GM12878 (cell line): ENCODE data around the gene TRIM47. TPM values are rescaled to one million over a fixed set of nuclear protein-coding genes. Genes with fewer than 3 reads are reported as not detected.

ENCODE experiments used
- BACH1 ChIP-seq: fragments of 450-650 bp; IDR thresholded peaks from 2 replicates; pipeline ENCODE4 v1.6.1; 2017; ENCODE audit warnings: mild to moderate bottlenecking, borderline replicate concordance
- BCL3 ChIP-seq: IDR thresholded peaks from 2 replicates; pipeline ENCODE4 v1.6.1; 2011; ENCODE audit warnings: borderline replicate concordance, low read depth, mild to moderate bottlenecking, moderate library complexity, low read length; ENCODE audit not compliant: insufficient read depth, poor library complexity, severe bottlenecking
- BHLHE40 ChIP-seq, 2 experiments: fragments of 450-650 bp in 1 of 2; IDR thresholded peaks; 2 replicates each; pipeline ENCODE4 v1.6.1; 2011 to 2017; ENCODE audit warnings: low read depth in 2 of 2, borderline replicate concordance in 1 of 2, improper control_type of control experiment in 1 of 2, low read length in 1 of 2, mild to moderate bottlenecking in 1 of 2
- CHD1 ChIP-seq: IDR thresholded peaks from 2 replicates; pipeline ENCODE4 v1.6.1; 2012; ENCODE audit warnings: low read depth, low read length, improper control_type of control experiment
- FOS ChIP-seq: IDR thresholded peaks from 3 replicates; pipeline ENCODE4 v1.6.1; 2011; ENCODE audit warnings: borderline replicate concordance; ENCODE audit not compliant: insufficient read length; ENCODE audit errors: extremely low read depth
- GATAD2B ChIP-seq: fragments of 450-650 bp; conservative IDR thresholded peaks from 2 replicates; pipeline ENCODE4 v1.6.1; 2017; ENCODE audit warnings: low read depth, mild to moderate bottlenecking, moderate library complexity
- MAX ChIP-seq: IDR thresholded peaks from 2 replicates; pipeline ENCODE4 v1.6.1; 2012; ENCODE audit warnings: low read depth, low read length, improper control_type of control experiment
- NR2F1 ChIP-seq: fragments of 450-650 bp; conservative IDR thresholded peaks from 2 replicates; pipeline ENCODE4 v1.6.1; 2017; ENCODE audit warnings: mild to moderate bottlenecking
- PAX8 ChIP-seq: fragments of 450-650 bp; IDR thresholded peaks from 2 replicates; pipeline ENCODE4 v1.6.1; 2017; ENCODE audit warnings: mild to moderate bottlenecking, moderate library complexity
- POU2F2 ChIP-seq: IDR thresholded peaks from 3 replicates; pipeline ENCODE4 v1.6.1; 2011; ENCODE audit warnings: low read depth, mild to moderate bottlenecking, low read length, borderline replicate concordance
- RFX5 ChIP-seq: IDR thresholded peaks from 2 replicates; pipeline ENCODE4 v1.6.1; 2011; ENCODE audit warnings: low read depth, low read length, improper control_type of control experiment
- RUNX3 ChIP-seq: IDR thresholded peaks from 2 replicates; pipeline ENCODE4 v1.6.1; 2012; ENCODE audit warnings: low read length, inconsistent platforms
- SIX5 ChIP-seq: IDR thresholded peaks from 2 replicates; pipeline ENCODE4 v1.6.1; 2011; ENCODE audit warnings: mild to moderate bottlenecking, low read depth, low read length, moderate library complexity; ENCODE audit not compliant: severe bottlenecking
- SREBF1 ChIP-seq: IDR thresholded peaks from 2 replicates; pipeline ENCODE4 v1.6.1; 2012; ENCODE audit warnings: mild to moderate bottlenecking, low read length
- STAT1 ChIP-seq: fragments of 450-650 bp; conservative IDR thresholded peaks from 2 replicates; pipeline ENCODE4 v1.6.1; 2014; ENCODE audit warnings: antibody characterized with exemption, mild to moderate bottlenecking
- SUPT20H ChIP-seq: IDR thresholded peaks from 2 replicates; pipeline ENCODE4 v1.6.1; 2011; ENCODE audit warnings: low read depth, mild to moderate bottlenecking, low read length, moderate library complexity, borderline replicate concordance; ENCODE audit not compliant: control insufficient read depth
- TCF7 ChIP-seq: IDR thresholded peaks from 2 replicates; pipeline ENCODE4 v1.6.1; 2014; ENCODE audit warnings: antibody characterized with exemption, borderline replicate concordance
- ZNF384 ChIP-seq: IDR thresholded peaks from 2 replicates; pipeline ENCODE4 v1.6.1; 2012; ENCODE audit warnings: low read depth, mild to moderate bottlenecking, low read length, improper control_type of control experiment, borderline replicate concordance
- polyA plus RNA-seq, 11 experiments: library from polyadenylated mRNA; depleted of rRNA in 4 of 11; unstranded in 6 of 11; stranded (reverse) in 5 of 11; fragments of >200 nt; fragmentation: Nextera tagmentation in 4 of 11; fragmentation: Illumina TruSeq in 1 of 11; extraction: Ambion mirVana in 4 of 11; extraction: Trizol in 1 of 11; gene quantifications; 1 replicate in 1 of 11; 2 replicates in 10 of 11; pipeline versions ENCODE4 v1.2.1 to v1.2.3, GENCODE V29; 2011 to 2016; ENCODE audit warnings: inconsistent platforms in 2 of 11, missing spikeins in 2 of 11, low read depth in 1 of 11
- total RNA-seq, 4 experiments: library from RNA; depleted of rRNA in 3 of 4; stranded (reverse); fragments of >200 nt in 3 of 4; fragmentation: Illumina TruSeq in 1 of 4; extraction: Trizol in 1 of 4; gene quantifications; 2 replicates each; pipeline versions ENCODE4 v1.2.1 to v1.2.3, GENCODE V29; 2013 to 2021
- TF ChIP-seq, protein P1 (sequence below): fragments of 450-650 bp; formaldehyde crosslinking; IDR thresholded peaks from 2 replicates; pipeline ENCODE4 v1.4.0; 2022; ENCODE audit warnings: mild to moderate bottlenecking, moderate library complexity
- TF ChIP-seq, protein P2 (sequence below): fragments of 450-650 bp; IDR thresholded peaks from 2 replicates; pipeline ENCODE4 v1.6.1; 2017; ENCODE audit warnings: mild to moderate bottlenecking, low read depth, inconsistent platforms; ENCODE audit not compliant: poor library complexity, severe bottlenecking
- TF ChIP-seq, protein P3 (sequence below): fragments of 450-650 bp; IDR thresholded peaks from 2 replicates; pipeline ENCODE4 v1.6.1; 2017; ENCODE audit warnings: low read depth, mild to moderate bottlenecking, moderate library complexity

The TRIM47 gene
- total and polyA plus RNA-seq, 10 of the 15 experiments (the other 5 are each of a cell fraction or from before 2014, with no cell fraction given), result 0.35 to 9.7 (median 5.3) TPM

GRCh38 chr17:75896415-75897159 lies 18.2 kb upstream of the TRIM47 start, which contains the start of gene TRIM65 (continued):
- TF ChIP-seq GATAD2B, result peak; percentile 97
- TF ChIP-seq, protein P1, sequence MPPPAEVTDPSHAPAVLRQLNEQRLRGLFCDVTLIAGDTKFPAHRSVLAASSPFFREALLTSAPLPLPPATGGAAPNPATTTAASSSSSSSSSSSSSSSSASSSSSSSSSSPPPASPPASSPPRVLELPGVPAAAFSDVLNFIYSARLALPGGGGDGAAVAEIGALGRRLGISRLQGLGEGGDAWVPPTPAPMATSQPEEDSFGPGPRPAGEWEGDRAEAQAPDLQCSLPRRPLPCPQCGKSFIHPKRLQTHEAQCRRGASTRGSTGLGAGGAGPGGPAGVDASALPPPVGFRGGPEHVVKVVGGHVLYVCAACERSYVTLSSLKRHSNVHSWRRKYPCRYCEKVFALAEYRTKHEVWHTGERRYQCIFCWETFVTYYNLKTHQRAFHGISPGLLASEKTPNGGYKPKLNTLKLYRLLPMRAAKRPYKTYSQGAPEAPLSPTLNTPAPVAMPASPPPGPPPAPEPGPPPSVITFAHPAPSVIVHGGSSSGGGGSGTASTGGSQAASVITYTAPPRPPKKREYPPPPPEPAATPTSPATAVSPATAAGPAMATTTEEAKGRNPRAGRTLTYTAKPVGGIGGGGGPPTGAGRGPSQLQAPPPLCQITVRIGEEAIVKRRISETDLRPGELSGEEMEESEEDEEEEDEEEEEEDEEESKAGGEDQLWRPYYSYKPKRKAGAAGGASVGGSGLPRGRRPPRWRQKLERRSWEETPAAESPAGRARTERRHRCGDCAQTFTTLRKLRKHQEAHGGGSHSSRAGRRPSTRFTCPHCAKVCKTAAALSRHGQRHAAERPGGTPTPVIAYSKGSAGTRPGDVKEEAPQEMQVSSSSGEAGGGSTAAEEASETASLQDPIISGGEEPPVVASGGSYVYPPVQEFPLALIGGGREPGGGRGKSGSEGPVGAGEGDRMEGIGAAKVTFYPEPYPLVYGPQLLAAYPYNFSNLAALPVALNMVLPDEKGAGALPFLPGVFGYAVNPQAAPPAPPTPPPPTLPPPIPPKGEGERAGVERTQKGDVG, result no peak
- no peak for TF ChIP-seq SIX5
- TF ChIP-seq ZNF384, result no peak
- TF ChIP-seq STAT1, result no peak
- no peak for TF ChIP-seq RFX5
- no peak; the same call in 1 of the 2 replicates for TF ChIP-seq MAX
- no peak for TF ChIP-seq FOS
- TF ChIP-seq, protein P2, sequence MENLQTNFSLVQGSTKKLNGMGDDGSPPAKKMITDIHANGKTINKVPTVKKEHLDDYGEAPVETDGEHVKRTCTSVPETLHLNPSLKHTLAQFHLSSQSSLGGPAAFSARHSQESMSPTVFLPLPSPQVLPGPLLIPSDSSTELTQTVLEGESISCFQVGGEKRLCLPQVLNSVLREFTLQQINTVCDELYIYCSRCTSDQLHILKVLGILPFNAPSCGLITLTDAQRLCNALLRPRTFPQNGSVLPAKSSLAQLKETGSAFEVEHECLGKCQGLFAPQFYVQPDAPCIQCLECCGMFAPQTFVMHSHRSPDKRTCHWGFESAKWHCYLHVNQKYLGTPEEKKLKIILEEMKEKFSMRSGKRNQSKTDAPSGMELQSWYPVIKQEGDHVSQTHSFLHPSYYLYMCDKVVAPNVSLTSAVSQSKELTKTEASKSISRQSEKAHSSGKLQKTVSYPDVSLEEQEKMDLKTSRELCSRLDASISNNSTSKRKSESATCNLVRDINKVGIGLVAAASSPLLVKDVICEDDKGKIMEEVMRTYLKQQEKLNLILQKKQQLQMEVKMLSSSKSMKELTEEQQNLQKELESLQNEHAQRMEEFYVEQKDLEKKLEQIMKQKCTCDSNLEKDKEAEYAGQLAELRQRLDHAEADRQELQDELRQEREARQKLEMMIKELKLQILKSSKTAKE, result no peak
- no peak; the same call in 1 of the 2 replicates for TF ChIP-seq RUNX3
- no peak for TF ChIP-seq TCF7
- TF ChIP-seq SREBF1, result no peak
- no peak for TF ChIP-seq BCL3
- TF ChIP-seq PAX8, result no peak
- no peak for TF ChIP-seq CHD1
- peak; percentile 65; the same call in 1 of the 3 replicates for TF ChIP-seq POU2F2
- TF ChIP-seq, protein P3, sequence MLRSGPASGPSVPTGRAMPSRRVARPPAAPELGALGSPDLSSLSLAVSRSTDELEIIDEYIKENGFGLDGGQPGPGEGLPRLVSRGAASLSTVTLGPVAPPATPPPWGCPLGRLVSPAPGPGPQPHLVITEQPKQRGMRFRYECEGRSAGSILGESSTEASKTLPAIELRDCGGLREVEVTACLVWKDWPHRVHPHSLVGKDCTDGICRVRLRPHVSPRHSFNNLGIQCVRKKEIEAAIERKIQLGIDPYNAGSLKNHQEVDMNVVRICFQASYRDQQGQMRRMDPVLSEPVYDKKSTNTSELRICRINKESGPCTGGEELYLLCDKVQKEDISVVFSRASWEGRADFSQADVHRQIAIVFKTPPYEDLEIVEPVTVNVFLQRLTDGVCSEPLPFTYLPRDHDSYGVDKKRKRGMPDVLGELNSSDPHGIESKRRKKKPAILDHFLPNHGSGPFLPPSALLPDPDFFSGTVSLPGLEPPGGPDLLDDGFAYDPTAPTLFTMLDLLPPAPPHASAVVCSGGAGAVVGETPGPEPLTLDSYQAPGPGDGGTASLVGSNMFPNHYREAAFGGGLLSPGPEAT, result no peak
- TF ChIP-seq BHLHE40 (IDR thresholded peaks at IDR 0.05; ENCODE audit: borderline replicate concordance in 1 of 2, low read depth in 2 of 2, low read length in 1 of 2), result peak; percentile 35 to 77; a peak in 2 of 4 replicates
- TF ChIP-seq BACH1, result peak; percentile 95
- TF ChIP-seq NR2F1, result peak; percentile 62
- TF ChIP-seq SUPT20H, result no peak
